ENCODE data around the gene BBS9. TPM values are rescaled to one million over a fixed set of nuclear protein-coding genes. Genes with fewer than 3 reads are reported as not detected.

BBS9 gene
- total RNA-seq, 1 donor from 2014 or later = 34.4 TPM

GRCh38 chr7:33614357-33615117 lies 485.2 kb downstream of the BBS9 start:
- DNase-seq = peak; percentile 55

- DNase-seq = no peak
Observed at GRCh38 chr7:33616752-33617151, 487.4 kb downstream of the BBS9 start.

- no peak for DNase-seq
Observed at GRCh38 chr7:33619264-33619663, 489.9 kb downstream of the BBS9 start.

- DNase-seq = no peak
Observed at GRCh38 chr7:33623267-33623666, 493.9 kb downstream of the BBS9 start.

- DNase-seq = peak; percentile 56
Observed at GRCh38 chr7:33624215-33624614, 494.9 kb downstream of the BBS9 start.

GRCh38 chr7:33626869-33627268 lies 497.5 kb downstream of the BBS9 start:
- no peak for DNase-seq

- DNase-seq = no peak
Observed at GRCh38 chr7:33627741-33628140, 498.4 kb downstream of the BBS9 start.

- no peak for DNase-seq
Observed at GRCh38 chr7:33628894-33629293, 499.5 kb downstream of the BBS9 start.

- no peak for DNase-seq
Observed at GRCh38 chr7:33630359-33630758, 501.0 kb downstream of the BBS9 start.

- no peak for DNase-seq
Observed at GRCh38 chr7:33632322-33632721, 503.0 kb downstream of the BBS9 start.

- DNase-seq = no peak
Observed at GRCh38 chr7:33632840-33633525, 503.6 kb downstream of the BBS9 start.

GRCh38 chr7:33634606-33635005 lies 505.2 kb downstream of the BBS9 start:
- no peak for DNase-seq

- no peak for DNase-seq
Observed at GRCh38 chr7:33636359-33636758, 507.0 kb downstream of the BBS9 start.

GRCh38 chr7:33639552-33640197 lies 510.3 kb downstream of the BBS9 start:
- DNase-seq = no peak

- DNase-seq = no peak
Observed at GRCh38 chr7:33640741-33641140, 511.4 kb downstream of the BBS9 start.

GRCh38 chr7:33642312-33642711 lies 512.9 kb downstream of the BBS9 start:
- DNase-seq = no peak

GRCh38 chr7:33643530-33643929 lies 514.2 kb downstream of the BBS9 start:
- no peak for DNase-seq

- no peak for DNase-seq
Observed at GRCh38 chr7:33644489-33644888, 515.1 kb downstream of the BBS9 start.

- peak; percentile 53 for DNase-seq
Observed at GRCh38 chr7:33645104-33645503, 515.7 kb downstream of the BBS9 start.

- DNase-seq = no peak
Observed at GRCh38 chr7:33646166-33646565, 516.8 kb downstream of the BBS9 start.

GRCh38 chr7:33646891-33647391 lies 517.6 kb downstream of the BBS9 start:
- DNase-seq = no peak

- no peak for DNase-seq
Observed at GRCh38 chr7:33649476-33650441, 520.4 kb downstream of the BBS9 start.
